ENCODE measurements around the gene LAT.
"Not testable (repeated sequence)": the region's sequence is repeated elsewhere in the genome, so short reads cannot be mapped to it uniquely, and the experiment has no call there.

The LAT gene

DNA sequence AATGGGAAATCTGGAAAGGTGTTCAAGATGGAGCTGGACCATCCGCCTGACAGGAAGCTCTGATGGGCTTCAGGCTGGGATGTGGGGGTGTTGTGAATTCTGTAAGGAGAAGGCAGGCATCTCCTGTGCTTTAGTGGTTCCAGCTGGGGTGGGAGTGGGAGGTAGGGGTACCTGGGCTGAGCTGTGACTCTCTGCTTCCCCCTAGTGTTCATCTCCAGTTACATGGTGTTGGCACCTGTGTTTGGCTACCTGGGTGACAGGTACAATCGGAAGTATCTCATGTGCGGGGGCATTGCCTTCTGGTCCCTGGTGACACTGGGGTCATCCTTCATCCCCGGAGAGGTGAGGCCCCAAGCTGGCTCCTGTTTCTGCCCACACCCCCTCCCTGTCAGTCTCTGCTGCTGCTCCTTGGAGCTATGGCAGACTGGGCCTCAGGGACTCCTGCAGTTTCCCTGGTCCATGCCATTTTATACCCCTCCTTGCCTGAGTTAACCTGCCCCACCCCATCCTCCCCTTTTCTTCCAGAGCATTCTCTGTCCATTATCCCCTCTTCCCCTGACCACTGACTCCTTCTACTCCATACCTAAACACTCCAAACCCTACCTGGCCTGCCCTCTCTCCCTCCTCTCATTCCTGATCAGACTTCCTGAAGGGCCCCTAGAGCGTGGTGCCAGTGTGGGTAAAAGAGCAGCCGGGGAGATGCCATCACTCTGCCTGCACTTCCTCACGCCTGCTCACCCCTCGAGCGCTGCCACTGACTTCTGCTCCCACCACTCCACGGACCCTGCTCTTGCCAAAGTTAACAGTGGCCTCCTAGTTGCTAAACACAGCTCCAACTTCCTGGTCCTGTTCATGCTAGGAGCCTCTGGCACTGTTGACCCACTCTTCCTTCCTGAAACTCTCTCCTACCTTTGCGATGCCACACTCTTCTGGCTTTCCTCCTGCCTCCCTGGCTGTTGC, 6.9 kb upstream of the LAT start:
- DNase-seq (ENCODE audit: low read depth in 4 of 4, low spot score in 1 of 4): no peak

- DNase-seq (ENCODE audit: low read depth in 4 of 4, low spot score in 1 of 4): not testable (repeated sequence)
Observed at GRCh38 chr16:28980330-28980729, 4.5 kb upstream of the LAT start.

GRCh38 chr16:28980929-28981328, 3.9 kb upstream of the LAT start:
- DNase-seq (ENCODE audit: low read depth in 4 of 4, low spot score in 1 of 4): no peak

DNA sequence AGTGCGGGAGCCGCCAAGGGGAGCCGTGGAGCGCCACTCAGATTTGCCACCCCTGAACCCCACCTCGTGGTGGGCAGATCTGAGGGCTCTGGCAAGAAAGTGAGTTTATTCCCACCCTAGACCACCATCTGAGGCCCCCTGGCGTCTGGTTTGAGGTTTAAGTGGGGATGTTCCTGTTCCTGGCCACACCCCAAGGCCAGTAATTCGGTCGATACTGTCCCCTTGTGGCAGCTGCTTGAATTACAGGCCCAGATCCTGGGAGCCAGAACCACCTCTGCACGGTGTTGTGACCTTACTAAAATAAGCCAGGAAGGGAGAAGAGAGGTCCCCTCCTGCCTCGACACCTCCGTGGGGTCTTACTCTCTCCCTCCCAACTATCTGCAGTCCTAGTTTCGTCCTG, 3.3 kb upstream of the LAT start:
- peak in 1 of 4 experiments; percentile 48 for DNase-seq (ENCODE audit: low read depth in 4 of 4, low spot score in 1 of 4)

DNA sequence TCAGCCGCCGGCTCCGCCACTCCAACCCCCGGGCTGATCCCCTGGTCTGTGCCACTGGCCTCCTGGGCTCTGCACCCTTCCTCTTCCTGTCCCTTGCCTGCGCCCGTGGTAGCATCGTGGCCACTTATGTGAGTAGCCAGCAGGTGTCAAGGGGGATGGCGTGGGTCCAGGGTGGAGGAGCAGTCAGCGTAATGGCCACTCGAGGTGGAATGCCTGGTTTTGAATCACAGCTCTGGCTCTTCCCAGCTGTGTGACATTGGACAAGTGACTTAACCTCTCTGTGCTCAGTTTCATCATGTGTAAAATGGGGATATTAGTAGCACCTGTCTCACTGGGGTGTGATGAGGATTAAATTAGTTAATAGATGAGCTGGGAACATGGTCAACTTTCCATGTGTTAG, 2.4 kb upstream of the LAT start:
- no peak for DNase-seq (ENCODE audit: low read depth in 4 of 4, low spot score in 1 of 4)

DNA sequence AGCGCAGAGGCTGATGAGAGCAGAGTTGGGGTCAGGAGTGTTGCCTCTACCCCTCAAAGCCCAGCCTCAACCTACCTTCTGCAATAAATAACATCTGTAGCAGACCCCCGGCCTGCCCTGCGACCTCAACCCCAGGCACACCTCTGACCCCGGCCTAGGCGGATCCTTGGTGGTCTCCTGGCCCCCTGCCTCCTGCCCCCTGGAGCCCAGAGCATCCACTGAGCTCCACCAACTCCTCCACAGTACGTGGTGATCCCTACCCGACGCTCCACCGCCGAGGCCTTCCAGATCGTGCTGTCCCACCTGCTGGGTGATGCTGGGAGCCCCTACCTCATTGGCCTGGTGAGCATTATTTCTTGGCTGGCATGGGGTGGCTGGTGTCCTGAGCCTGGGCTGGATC, 1.9 kb upstream of the LAT start:
- DNase-seq (ENCODE audit: low read depth in 4 of 4, low spot score in 1 of 4): no peak

DNA sequence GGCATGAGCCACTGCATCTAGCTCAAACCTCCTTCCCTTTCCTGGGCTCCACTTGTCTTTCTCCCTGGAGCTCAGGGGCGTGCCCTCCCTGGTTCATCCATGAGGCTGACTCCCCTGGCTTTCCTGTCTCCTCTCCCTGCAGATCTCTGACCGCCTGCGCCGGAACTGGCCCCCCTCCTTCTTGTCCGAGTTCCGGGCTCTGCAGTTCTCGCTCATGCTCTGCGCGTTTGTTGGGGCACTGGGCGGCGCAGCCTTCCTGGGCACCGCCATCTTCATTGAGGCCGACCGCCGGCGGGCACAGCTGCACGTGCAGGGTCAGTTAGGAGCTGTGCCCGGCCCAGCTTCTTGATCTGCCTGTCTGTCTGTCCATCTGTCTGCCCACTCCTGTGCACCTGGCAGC, 1.2 kb upstream of the LAT start:
- DNase-seq (ENCODE audit: low read depth in 4 of 4, low spot score in 1 of 4): no peak

DNA sequence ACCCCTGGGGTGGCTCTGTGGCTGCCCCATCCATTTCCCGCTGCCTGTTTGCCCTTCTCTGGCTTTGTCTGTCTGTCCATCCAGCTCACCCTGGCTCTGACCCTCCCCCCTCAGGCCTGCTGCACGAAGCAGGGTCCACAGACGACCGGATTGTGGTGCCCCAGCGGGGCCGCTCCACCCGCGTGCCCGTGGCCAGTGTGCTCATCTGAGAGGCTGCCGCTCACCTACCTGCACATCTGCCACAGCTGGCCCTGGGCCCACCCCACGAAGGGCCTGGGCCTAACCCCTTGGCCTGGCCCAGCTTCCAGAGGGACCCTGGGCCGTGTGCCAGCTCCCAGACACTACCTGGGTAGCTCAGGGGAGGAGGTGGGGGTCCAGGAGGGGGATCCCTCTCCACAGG, 761 bp upstream of the LAT start:
- DNase-seq (ENCODE audit: low read depth in 4 of 4, low spot score in 1 of 4): no peak

GRCh38 chr16:28985211-28986041, 574 bp downstream of the LAT start:
- no peak for DNase-seq (ENCODE audit: low read depth in 4 of 4, low spot score in 1 of 4)

DNA sequence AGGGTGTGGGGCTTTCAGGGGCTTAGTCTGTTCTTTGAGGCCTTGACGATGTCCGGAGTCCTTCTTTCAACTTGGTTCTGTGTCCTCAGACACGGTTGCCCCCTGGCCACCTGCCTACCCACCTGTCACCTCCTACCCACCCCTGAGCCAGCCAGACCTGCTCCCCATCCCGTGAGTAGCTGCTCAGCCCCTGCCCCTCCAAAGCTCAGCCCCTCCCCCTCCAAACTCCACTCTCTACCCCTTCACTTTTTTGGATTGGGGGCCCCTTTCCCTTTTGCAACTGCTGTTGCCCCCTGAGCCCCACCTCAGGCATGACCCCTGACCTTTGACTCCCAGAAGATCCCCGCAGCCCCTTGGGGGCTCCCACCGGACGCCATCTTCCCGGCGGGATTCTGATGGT, 1.2 kb downstream of the LAT start:
- no peak for DNase-seq (ENCODE audit: low read depth in 4 of 4, low spot score in 1 of 4)

- DNase-seq (ENCODE audit: low read depth in 4 of 4, low spot score in 1 of 4): peak in 1 of 4 experiments; percentile 20
Observed at GRCh38 chr16:28986492-28986891, 1.6 kb downstream of the LAT start.

GRCh38 chr16:28987170-28987853, 2.5 kb downstream of the LAT start:
- no peak for DNase-seq (ENCODE audit: low read depth in 4 of 4, low spot score in 1 of 4)

- DNase-seq (ENCODE audit: low read depth in 4 of 4, low spot score in 1 of 4): no peak
Observed at GRCh38 chr16:28989363-28989762, 4.5 kb downstream of the LAT start.

DNA sequence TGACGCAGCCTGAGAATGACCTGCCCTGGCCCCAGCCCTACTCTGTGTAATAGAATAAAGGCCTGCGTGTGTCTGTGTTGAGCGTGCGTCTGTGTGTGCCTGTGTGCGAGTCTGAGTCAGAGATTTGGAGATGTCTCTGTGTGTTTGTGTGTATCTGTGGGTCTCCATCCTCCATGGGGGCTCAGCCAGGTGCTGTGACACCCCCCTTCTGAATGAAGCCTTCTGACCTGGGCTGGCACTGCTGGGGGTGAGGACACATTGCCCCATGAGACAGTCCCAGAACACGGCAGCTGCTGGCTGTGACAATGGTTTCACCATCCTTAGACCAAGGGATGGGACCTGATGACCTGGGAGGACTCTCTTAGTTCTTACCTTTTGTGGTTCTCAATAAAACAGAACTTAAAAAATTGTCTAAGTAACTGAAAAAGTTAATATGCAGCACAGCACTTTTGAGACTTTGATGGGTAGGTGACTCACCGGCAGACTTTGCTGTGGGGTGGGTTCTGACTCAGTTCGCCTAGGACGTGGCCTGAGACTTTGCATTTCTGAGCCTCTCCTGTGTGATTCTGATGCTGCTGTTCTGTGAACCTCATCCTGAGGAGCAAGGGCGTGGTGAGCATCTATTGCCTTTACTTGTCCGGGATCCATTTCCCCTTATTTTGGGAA, 5.7 kb downstream of the LAT start:
- peak in 3 of 4 experiments; percentile 41 to 68 (median 53) for DNase-seq (ENCODE audit: low read depth in 4 of 4, low spot score in 1 of 4)

GRCh38 chr16:28991687-28992086, 6.8 kb downstream of the LAT start:
- DNase-seq (ENCODE audit: low read depth in 4 of 4, low spot score in 1 of 4): no peak

GRCh38 chr16:28992496-28992895, 7.6 kb downstream of the LAT start:
- DNase-seq (ENCODE audit: low read depth in 4 of 4, low spot score in 1 of 4): no peak

DNA sequence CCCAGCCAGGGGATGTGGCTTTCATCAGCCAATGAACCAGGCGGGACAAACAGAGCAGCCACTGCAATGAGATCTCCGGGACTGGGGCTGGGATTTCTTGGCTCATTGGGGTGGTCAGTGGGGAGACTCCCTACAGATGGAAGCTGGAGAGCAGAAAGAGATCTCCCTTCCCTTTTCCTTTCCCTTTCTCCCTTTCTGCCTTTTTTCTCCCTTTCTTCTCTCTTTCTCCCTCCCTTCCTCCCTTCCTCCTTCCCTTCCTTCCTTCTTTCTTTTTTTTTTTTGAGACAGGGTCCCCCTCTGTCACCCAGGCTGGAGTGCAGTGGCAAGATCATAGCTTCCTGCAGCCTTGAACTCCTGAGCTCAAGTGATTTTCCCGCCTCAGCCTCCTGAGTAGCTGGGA, 14.0 kb downstream of the LAT start:
- no peak for DNase-seq (ENCODE audit: low read depth in 4 of 4, low spot score in 1 of 4)

- DNase-seq (ENCODE audit: low read depth in 4 of 4, low spot score in 1 of 4): no peak
Observed at GRCh38 chr16:28999577-28999976, 14.7 kb downstream of the LAT start.

- DNase-seq (ENCODE audit: low read depth in 4 of 4, low spot score in 1 of 4): no peak
Observed at GRCh38 chr16:29000019-29000418, 15.2 kb downstream of the LAT start.

DNA sequence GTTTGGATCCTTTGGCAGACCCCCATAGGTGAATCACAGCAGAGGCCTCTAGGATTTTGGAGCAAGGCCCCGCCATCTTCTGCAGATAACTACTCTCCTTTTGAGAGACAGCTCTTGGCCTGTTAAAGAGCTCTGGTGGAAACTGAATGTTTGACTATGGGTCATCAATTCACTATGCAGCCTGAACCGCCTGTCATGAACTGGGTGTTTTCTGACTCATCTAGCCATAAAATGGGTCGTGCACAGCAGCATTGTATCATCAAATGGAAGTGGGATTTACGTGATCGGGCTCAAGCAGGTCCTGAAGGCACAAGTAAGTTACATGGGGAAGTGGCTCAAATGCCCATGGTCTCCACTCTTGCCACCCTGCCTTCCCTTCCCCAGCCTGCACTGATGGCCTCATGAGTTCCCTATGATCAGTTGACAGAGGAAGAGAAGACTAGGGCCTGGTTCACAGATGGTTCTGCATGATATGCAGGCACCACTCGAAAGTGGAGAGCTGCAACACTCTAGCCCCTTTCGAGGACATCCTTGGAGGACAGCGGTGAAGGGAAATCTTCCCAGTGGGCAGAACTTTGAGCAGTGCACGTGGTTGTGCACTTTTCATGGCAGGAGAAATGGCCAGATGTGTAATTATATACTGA, 19.8 kb downstream of the LAT start:
- DNase-seq (ENCODE audit: low read depth in 4 of 4, low spot score in 1 of 4): not testable (repeated sequence)

Measured in stimulated activated CD4-positive, alpha-beta T cell treated with anti-CD3 and anti-CD28 coated beads, Interleukin-1b, Interleukin-23, amount 100 ng/mL, for 24 hours (primary cell).